T follicular helper cell (primary cell): ENCODE data around the gene TIAM2.
"Not testable (repeated sequence)": the region's sequence is repeated elsewhere in the genome, so short reads cannot be mapped to it uniquely, and the experiment has no call there.

Experiments used
- DNase-seq: peaks from one replicate; pipeline ENCODE4 v3.0.0-alpha.2; 2020; ENCODE audit warnings: low read depth

TIAM2 gene

GRCh38 chr6:154991207-154991606 is 3.9 kb upstream of the TIAM2 start:
- DNase-seq, result no peak

- no peak for DNase-seq
These were observed 2.1 kb upstream of the TIAM2 start for GRCh38 chr6:154993026-154993425.

GRCh38 chr6:154993710-154994109 is 1.4 kb upstream of the TIAM2 start:
- no peak for DNase-seq

- no peak for DNase-seq
These were observed 270 bp upstream of the TIAM2 start for GRCh38 chr6:154994836-154995253.

GRCh38 chr6:154996016-154996590 is 988 bp downstream of the TIAM2 start:
- DNase-seq, result no peak

GRCh38 chr6:154996841-154997311 is 1.8 kb downstream of the TIAM2 start:
- no peak for DNase-seq

GRCh38 chr6:154998855-154999254 is 3.7 kb downstream of the TIAM2 start:
- DNase-seq, result no peak

- no peak for DNase-seq
These were observed 6.4 kb downstream of the TIAM2 start for GRCh38 chr6:155001482-155001881.

- no peak for DNase-seq
These were observed 6.8 kb downstream of the TIAM2 start for GRCh38 chr6:155001934-155002333.

- no peak for DNase-seq
These were observed 8.4 kb downstream of the TIAM2 start for GRCh38 chr6:155003476-155003875.

GRCh38 chr6:155004017-155004416 is 8.9 kb downstream of the TIAM2 start:
- no peak for DNase-seq

- DNase-seq, result no peak
These were observed 9.7 kb downstream of the TIAM2 start for GRCh38 chr6:155004576-155005372.

GRCh38 chr6:155008625-155009024 is 13.5 kb downstream of the TIAM2 start:
- DNase-seq, result no peak

GRCh38 chr6:155010940-155011339 is 15.8 kb downstream of the TIAM2 start:
- no peak for DNase-seq

GRCh38 chr6:155011809-155012291 is 16.7 kb downstream of the TIAM2 start:
- DNase-seq, result no peak

- DNase-seq, result no peak
These were observed 18.4 kb downstream of the TIAM2 start for GRCh38 chr6:155013457-155013876.

GRCh38 chr6:155014137-155014536 is 19.0 kb downstream of the TIAM2 start:
- no peak for DNase-seq

GRCh38 chr6:155014670-155015300 is 19.7 kb downstream of the TIAM2 start:
- DNase-seq, result no peak

GRCh38 chr6:155018415-155018814 is 23.3 kb downstream of the TIAM2 start:
- DNase-seq, result not testable (repeated sequence)

GRCh38 chr6:155021680-155022079 is 26.6 kb downstream of the TIAM2 start:
- DNase-seq, result no peak

- DNase-seq, result no peak
These were observed 27.6 kb downstream of the TIAM2 start for GRCh38 chr6:155022721-155023120.

GRCh38 chr6:155023717-155024116 is 28.6 kb downstream of the TIAM2 start:
- no peak for DNase-seq
